Right lobe of liver (tissue), 6 donors: Measurements from ENCODE around the gene CDYL. TPM values are rescaled to one million over a fixed set of nuclear protein-coding genes. Genes with fewer than 3 reads are reported as not detected.

Source experiments
- ATAC-seq, 4 donors: fragments of 200-7000 bp; cut with Tn5 transposase; one replicate each; pipeline ENCODE4 v1.9.1; 2020; ENCODE audit warnings: mild to moderate bottlenecking in 4 of 4, moderate library complexity in 4 of 4
- DNase-seq, 3 donors: peaks; one replicate each; pipeline ENCODE4 v3.0.0-alpha.2; 2020
- H3K27ac ChIP-seq, 3 donors: fragments of 200-600 bp; one replicate each; pipeline ENCODE4 v1.8.0; 2022
- H3K27me3 ChIP-seq, 2 donors: fragments of 200-600 bp; one replicate each; pipeline ENCODE4 v1.8.0; 2022
- H3K36me3 ChIP-seq, 4 donors: fragments of 200-600 bp; sonication (generic) in 1 of 4; one replicate each; pipeline versions ENCODE4 v1.5.1 to v1.8.0; 2017 to 2022; ENCODE audit warnings: control low read depth in 1 of 4
- H3K4me1 ChIP-seq, 4 donors: fragments of 200-600 bp; sonication (generic) in 1 of 4; one replicate each; pipeline versions ENCODE4 v1.5.1 to v1.8.0; 2017 to 2022; ENCODE audit warnings: control low read depth in 1 of 4
- H3K4me3 ChIP-seq, 3 donors: fragments of 200-600 bp; one replicate each; pipeline ENCODE4 v1.8.0; 2022
- H3K9me3 ChIP-seq, 4 donors: fragments of 200-600 bp; sonication (generic) in 1 of 4; one replicate each; pipeline versions ENCODE4 v1.5.1 to v1.8.0; 2017 to 2022; ENCODE audit warnings: control low read depth in 1 of 4
- POLR2A ChIP-seq: fragments of 450-650 bp; IDR thresholded peaks from one replicate; pipeline ENCODE4 v1.6.1; 2017; ENCODE audit warnings: antibody characterized with exemption, mild to moderate bottlenecking
- WGBS: methylation state at CpG from one replicate; pipeline ENCODE4 v1.1.6; 2018; ENCODE audit warnings: low coverage, low lambda C conversion rate; ENCODE audit not compliant: insufficient coverage; ENCODE audit errors: missing lambda C conversion rate; 5-methylcytosine and 5-hydroxymethylcytosine counted together
- intact Hi-C, 2 donors: fragments of 100-400 bp; cut with DNase I; formaldehyde crosslinking; loops; one replicate each; pipeline versions ENCODE4 v1.11.2 to v1.14.1; 2022
- total RNA-seq, 6 experiments: library from RNA; depleted of rRNA in 2 of 6; stranded (reverse); fragments of >200 nt in 2 of 6; fragmentation: NEBNext Ultra II Directional in 3 of 6; extraction: Animal tissue kit (Norgen Biotek cat#: 25700) in 3 of 6; gene quantifications; one replicate each; pipeline versions ENCODE4 v1.1.0 to v1.2.4, GENCODE V29; 2016 to 2023
- TF ChIP-seq, protein P1 (sequence below), 4 donors: fragments of 200-600 bp in 3 of 4; fragments of 450-650 bp in 1 of 4; IDR thresholded peaks; one replicate each; pipeline versions ENCODE4 v1.5.1 to v1.8.0; 2016 to 2022; ENCODE audit warnings: antibody characterized with exemption in 4 of 4, mild to moderate bottlenecking in 2 of 4
- donor health status: DM: no; HTN: yes; CAD: no.
- donor health status: DM: no; HTN: no; CAD: no.
- donor health status: DM: no; HTN: no; CAD: no.
- donor health status: DM: no; HTN: yes; CAD: no.
- donor health status: DM: no; HTN: yes; CAD: no.

The CDYL gene
- total RNA-seq, 6 experiments from 2014 or later: 5.0 to 16.1 (median 13.1) TPM

DNA sequence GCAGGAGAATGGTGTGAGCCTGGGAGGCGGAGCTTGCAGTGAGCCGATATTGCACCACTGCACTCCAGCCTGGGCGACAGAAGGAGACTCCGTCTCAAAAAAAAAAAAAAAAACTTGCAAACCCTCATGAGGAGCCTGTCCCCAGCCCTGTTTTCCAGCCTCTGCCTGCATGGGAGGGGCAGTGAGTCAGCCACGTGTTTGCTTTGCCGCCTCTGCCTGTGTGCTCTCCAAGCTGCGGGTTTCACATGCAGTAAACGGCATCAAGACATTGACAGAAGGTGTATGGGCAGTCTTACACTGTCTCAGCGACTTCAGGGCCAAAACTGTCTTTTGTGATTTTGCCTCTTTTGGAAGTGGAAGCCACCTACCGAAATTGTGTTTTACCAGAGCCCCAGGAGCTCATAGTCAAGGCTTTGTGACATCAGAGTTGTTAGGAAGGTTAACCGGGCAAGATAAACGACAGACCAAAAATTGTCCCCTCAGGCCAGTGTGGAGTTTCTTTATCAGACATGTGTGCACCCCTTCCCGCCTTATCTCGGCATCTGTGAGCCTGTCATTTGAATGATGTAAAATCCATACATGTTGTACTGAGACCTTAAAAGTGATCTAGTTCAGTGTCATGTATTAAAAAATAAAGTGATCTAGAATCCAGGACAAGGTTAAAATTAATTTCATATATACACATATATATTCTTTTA lies 174.8 kb downstream of the CDYL start:
- ATAC-seq: no peak
- no peak overlapping the region for H3K27ac ChIP-seq
- WGBS: 89% methylated on average over 12 of the region's 14 CpGs

DNA sequence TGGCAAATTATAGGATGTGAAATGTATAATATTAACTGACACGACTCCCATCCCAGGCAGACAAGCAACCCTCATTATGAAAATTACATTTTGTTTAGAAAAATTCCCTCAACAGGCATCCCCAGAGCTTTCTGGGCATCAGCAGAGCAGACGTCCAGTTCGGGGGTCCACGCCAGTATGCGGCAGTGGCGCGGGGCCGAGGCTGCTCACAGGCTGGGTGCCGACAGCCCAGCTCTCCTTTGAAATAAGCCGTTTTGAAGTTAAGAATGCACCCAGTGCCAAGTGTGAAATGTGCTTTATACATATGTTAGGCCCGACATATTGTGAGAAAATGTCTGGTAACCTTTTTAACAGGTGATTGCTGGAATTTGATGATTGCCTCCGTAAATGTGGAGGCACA lies 177.2 kb downstream of the CDYL start:
- TF ChIP-seq, protein P1, sequence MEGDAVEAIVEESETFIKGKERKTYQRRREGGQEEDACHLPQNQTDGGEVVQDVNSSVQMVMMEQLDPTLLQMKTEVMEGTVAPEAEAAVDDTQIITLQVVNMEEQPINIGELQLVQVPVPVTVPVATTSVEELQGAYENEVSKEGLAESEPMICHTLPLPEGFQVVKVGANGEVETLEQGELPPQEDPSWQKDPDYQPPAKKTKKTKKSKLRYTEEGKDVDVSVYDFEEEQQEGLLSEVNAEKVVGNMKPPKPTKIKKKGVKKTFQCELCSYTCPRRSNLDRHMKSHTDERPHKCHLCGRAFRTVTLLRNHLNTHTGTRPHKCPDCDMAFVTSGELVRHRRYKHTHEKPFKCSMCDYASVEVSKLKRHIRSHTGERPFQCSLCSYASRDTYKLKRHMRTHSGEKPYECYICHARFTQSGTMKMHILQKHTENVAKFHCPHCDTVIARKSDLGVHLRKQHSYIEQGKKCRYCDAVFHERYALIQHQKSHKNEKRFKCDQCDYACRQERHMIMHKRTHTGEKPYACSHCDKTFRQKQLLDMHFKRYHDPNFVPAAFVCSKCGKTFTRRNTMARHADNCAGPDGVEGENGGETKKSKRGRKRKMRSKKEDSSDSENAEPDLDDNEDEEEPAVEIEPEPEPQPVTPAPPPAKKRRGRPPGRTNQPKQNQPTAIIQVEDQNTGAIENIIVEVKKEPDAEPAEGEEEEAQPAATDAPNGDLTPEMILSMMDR (IDR thresholded peaks at IDR 0.05): no peak
- TF ChIP-seq POLR2A: no peak
- Histone ChIP-seq H3K27ac (no peak overlapping the region), H3K27me3 (no peaks in the 10 kb centered on the region), H3K36me3 (peaks cover 0 to 9% (median 0%) of the 10 kb centered on the region in 4 donors), H3K4me3 (no peak overlapping the region), H3K9me3 (no peaks in the 10 kb centered on the region), H3K4me1 (no peaks in the 10 kb centered on the region)
- intact Hi-C loops: no loop called here
- DNase-seq: no peak
- 95% methylated on average over 3 of the region's 12 CpGs for WGBS
- no peak for ATAC-seq

More for the DNA sequence above, 174.8 kb downstream of the CDYL start:
- no peaks in the 10 kb centered on the region for H3K27me3 ChIP-seq
- H3K9me3 ChIP-seq: no peaks in the 10 kb centered on the region
- peaks cover 0 to 9% (median 0%) of the 10 kb centered on the region in 4 donors for H3K36me3 ChIP-seq
- no peak for TF ChIP-seq POLR2A
- TF ChIP-seq, protein P1 (IDR thresholded peaks at IDR 0.05): no peak
- no peak for DNase-seq
- H3K4me3 ChIP-seq: no peak overlapping the region
- no peaks in the 10 kb centered on the region for H3K4me1 ChIP-seq
- intact Hi-C loops: no loop called here

DNA sequence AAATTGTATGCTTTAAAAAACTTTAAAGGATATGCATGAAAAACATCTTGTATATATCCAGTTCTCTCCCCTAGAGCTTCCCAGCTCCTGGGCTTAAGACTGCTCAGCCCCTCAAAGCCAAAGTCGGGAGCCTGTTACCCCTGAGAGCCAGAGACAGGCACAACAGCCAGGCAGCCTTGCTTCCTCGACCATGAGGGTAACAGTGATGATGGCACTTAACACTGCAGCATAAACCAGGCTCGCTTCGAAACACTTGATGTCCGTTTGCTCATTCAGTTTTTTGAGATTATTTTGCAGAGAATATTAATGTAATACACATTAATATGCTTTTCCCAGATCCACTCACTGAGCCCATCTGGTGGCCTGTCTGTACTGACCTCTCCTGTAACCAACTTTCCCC lies 180.4 kb downstream of the CDYL start:
- no peak overlapping the region for H3K27ac ChIP-seq
- H3K4me3 ChIP-seq: no peak overlapping the region
- H3K9me3 ChIP-seq: no peaks in the 10 kb centered on the region
- H3K36me3 ChIP-seq: peaks cover 0 to 6% (median 0%) of the 10 kb centered on the region in 4 donors
- DNase-seq (no peak), ATAC-seq (no peak)
- no peak for TF ChIP-seq POLR2A
- TF ChIP-seq, protein P1 (IDR thresholded peaks at IDR 0.05): no peak
- intact Hi-C loops: no loop called here
- H3K27me3 ChIP-seq: no peaks in the 10 kb centered on the region
- H3K4me1 ChIP-seq: no peaks in the 10 kb centered on the region
- WGBS: 65% methylated on average over 2 of the region's 5 CpGs

DNA sequence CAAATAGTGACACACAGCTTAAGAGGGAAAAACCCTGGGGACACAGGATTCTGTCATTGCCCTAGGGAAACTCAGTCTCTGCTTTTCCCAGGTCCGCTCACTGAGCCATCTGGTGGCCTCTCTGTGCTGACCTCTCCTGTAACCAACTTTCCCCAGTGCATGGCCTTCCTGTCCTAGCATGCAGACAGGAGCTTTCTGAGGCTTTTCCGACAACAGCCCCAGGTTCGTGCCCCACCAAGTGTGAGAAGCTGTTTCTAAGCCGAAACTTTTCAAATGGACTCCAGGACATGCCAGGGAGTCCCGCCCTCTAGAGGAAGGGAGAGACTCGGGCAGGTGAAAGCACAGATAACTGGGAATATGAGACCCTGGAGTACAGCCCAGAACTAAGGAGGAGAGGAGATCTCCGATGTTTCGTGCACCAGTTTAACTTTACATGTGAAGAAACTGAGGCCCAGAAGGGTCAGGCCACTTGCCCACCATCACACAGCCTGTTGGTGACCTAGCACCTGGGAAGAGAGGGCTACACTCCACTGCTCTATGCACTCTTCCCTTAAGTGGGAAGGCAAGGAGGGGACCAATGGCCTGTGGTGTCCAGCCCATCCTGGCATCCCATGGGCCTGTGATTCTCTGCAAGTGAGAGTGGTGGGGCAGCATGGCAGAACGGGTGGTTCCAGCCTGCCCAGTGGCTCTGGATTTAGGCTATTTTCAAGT lies 181.5 kb downstream of the CDYL start:
- DNase-seq: no peak
- H3K4me3 ChIP-seq: no peak overlapping the region

More for the DNA sequence above, 181.5 kb downstream of the CDYL start:
- H3K4me1 ChIP-seq: no peaks in the 10 kb centered on the region
- no peak for TF ChIP-seq POLR2A
- TF ChIP-seq, protein P1 (IDR thresholded peaks at IDR 0.05): peak; percentile 5 to 34 (median 28)
- H3K9me3 ChIP-seq: no peaks in the 10 kb centered on the region
- intact Hi-C loops: no loop called here
- no peak overlapping the region for H3K27ac ChIP-seq
- WGBS: 33% methylated on average over 7 of the region's 9 CpGs
- H3K36me3 ChIP-seq: peaks cover 0 to 6% (median 0%) of the 10 kb centered on the region in 4 donors
- peak; percentile 72 to 80 (median 74) for ATAC-seq
- H3K27me3 ChIP-seq: no peaks in the 10 kb centered on the region
